HepG2 (cell line): ENCODE measurements around the gene LRP1B. TPM values are rescaled to one million over a fixed set of nuclear protein-coding genes. Genes with fewer than 3 reads are reported as not detected.

Experiments used
- ATAC-seq: fragments of 200-7000 bp; cut with Tn5 transposase; 3 replicates; pipeline ENCODE4 v1.9.1; 2020; ENCODE audit warnings: mild to moderate bottlenecking, moderate library complexity
- BruUV-seq: library from RNA; stranded (reverse); fragments of 400-500 nt; replicated peaks from 2 replicates; lab custom pipeline; 2021; lab: Mats Ljungman, UMichigan
- CTCF ChIA-PET: fragments of 300-600 bp; formaldehyde crosslinking; extraction: SDS; loops from one replicate; lab custom pipeline; 2021; ENCODE audit warnings: low total read pairs, inconsistent platforms, low intra/inter-chr PET ratio; lab: Yijun Ruan, JAX
- POLR2A ChIA-PET: fragments of 350-600 bp; sonication (Branson Sonifier 250); formaldehyde crosslinking; loops from one replicate; lab custom pipeline; 2020; ENCODE audit warnings: antibody characterized with exemption, inconsistent platforms; lab: Yijun Ruan, JAX
- DNase-seq: peaks from one replicate; pipeline ENCODE4 v3.0.0-alpha.2; 2015; ENCODE audit warnings: low spot score
- FAIRE-seq: peaks from 3 replicates; lab custom pipeline; 2011; peaks lifted over from hg19 to GRCh38; lab: Jason Lieb, UNC
- H2AFZ ChIP-seq: one replicate; pipeline ENCODE4 v1.6.1; 2011; ENCODE audit warnings: low read length, inconsistent platforms
- H3K27ac ChIP-seq: fragments of 300-600 bp; 3 replicates; pipeline ENCODE4 v1.8.0; 2011; ENCODE audit warnings: mixed run types, mild to moderate bottlenecking, mixed read lengths, low read length, inconsistent platforms; ENCODE audit not compliant: insufficient read depth; ENCODE audit errors: extremely low read length
- H3K27me3 ChIP-seq, 2 experiments: fragments of 200-600 bp in 1 of 2; 2 replicates in 1 of 2; 3 replicates in 1 of 2; pipeline versions ENCODE4 v1.6.0 to v1.8.0; 2011; ENCODE audit warnings: low read length in 2 of 2, mild to moderate bottlenecking in 2 of 2, moderate library complexity in 2 of 2, inconsistent platforms in 1 of 2; ENCODE audit not compliant: insufficient read depth in 2 of 2, control insufficient read depth in 1 of 2
- H3K36me3 ChIP-seq, 2 experiments: fragments of 200-600 bp in 1 of 2; replicated peaks in 1 of 2; 2 replicates in 1 of 2; 3 replicates in 1 of 2; pipeline versions ENCODE4 v1.5.1 to v1.8.0; 2011; ENCODE audit warnings: low read length in 2 of 2, inconsistent platforms in 1 of 2; ENCODE audit not compliant: insufficient read depth in 2 of 2, control insufficient read depth in 1 of 2
- H3K4me1 ChIP-seq: 2 replicates; pipeline ENCODE4 v1.5.1; 2012; ENCODE audit warnings: low read length, inconsistent platforms; ENCODE audit not compliant: insufficient read depth
- H3K4me2 ChIP-seq: 2 replicates; pipeline ENCODE4 v1.6.0; 2011; ENCODE audit warnings: low read depth, low read length, inconsistent platforms
- H3K4me3 ChIP-seq, 3 experiments: fragments of 200-600 bp in 1 of 3; sonication (generic), shearing (Covaris generic) in 1 of 3; replicated peaks in 1 of 3; 2 replicates each; pipeline ENCODE4 v1.5.1; 2011 to 2016; ENCODE audit warnings: low read length in 3 of 3, inconsistent platforms in 2 of 3, low read depth in 2 of 3, mild to moderate bottlenecking in 2 of 3, control low read depth in 1 of 3, mixed read lengths in 1 of 3; ENCODE audit not compliant: insufficient read depth in 1 of 3
- H3K79me2 ChIP-seq: one replicate; pipeline ENCODE4 v1.6.1; 2011; ENCODE audit warnings: low read length, inconsistent platforms; ENCODE audit not compliant: insufficient read depth
- H3K9ac ChIP-seq: 2 replicates; pipeline ENCODE4 v1.6.0; 2011; ENCODE audit warnings: mild to moderate bottlenecking, low read depth, low read length, inconsistent platforms; ENCODE audit not compliant: insufficient read depth
- H3K9me3 ChIP-seq: 2 replicates; pipeline ENCODE4 v1.5.1; 2012; ENCODE audit warnings: mild to moderate bottlenecking, low read length
- H4K20me1 ChIP-seq: 2 replicates; pipeline ENCODE4 v1.6.0; 2011; ENCODE audit warnings: inconsistent platforms, mild to moderate bottlenecking, low read length, moderate library complexity; ENCODE audit not compliant: insufficient read depth
- HDAC2 ChIP-seq: sonication (generic); formaldehyde crosslinking; IDR thresholded peaks from 2 replicates; pipeline ENCODE4 v1.4.0; 2020; ENCODE audit warnings: missing genetic modification reagents
- HNRNPLL ChIP-seq: fragments of 200-400 bp; formaldehyde crosslinking; IDR thresholded peaks from 2 replicates; pipeline ENCODE4 v1.6.1; 2017; ENCODE audit warnings: mild to moderate bottlenecking, low read depth, low read length; ENCODE audit not compliant: poor library complexity, severe bottlenecking
- KLF11 ChIP-seq: IDR thresholded peaks from 2 replicates; pipeline ENCODE4 v1.6.1; 2016; ENCODE audit warnings: missing compliant biosample characterization
- POLR2A ChIP-seq, 2 experiments: IDR thresholded peaks; 2 replicates each; pipeline ENCODE4 v1.6.1; 2011; ENCODE audit warnings: low read depth in 2 of 2, low read length in 2 of 2, mild to moderate bottlenecking in 1 of 2, moderate library complexity in 1 of 2; ENCODE audit not compliant: insufficient read depth in 1 of 2
- RARG ChIP-seq: sonication (generic); formaldehyde crosslinking; IDR thresholded peaks from 2 replicates; pipeline ENCODE4 v1.4.0; 2020; ENCODE audit warnings: low read depth, mild to moderate bottlenecking, missing genetic modification reagents
- SIX1 ChIP-seq: sonication (generic); formaldehyde crosslinking; IDR thresholded peaks from 2 replicates; pipeline ENCODE4 v1.4.0; 2020; ENCODE audit warnings: missing genetic modification reagents, borderline replicate concordance
- ZNF337 ChIP-seq: sonication (generic); formaldehyde crosslinking; IDR thresholded peaks from 2 replicates; pipeline ENCODE4 v1.5.1; 2020; ENCODE audit warnings: missing genetic modification reagents, low read depth, mild to moderate bottlenecking, borderline replicate concordance
- ZNF343 ChIP-seq: sonication (generic); formaldehyde crosslinking; IDR thresholded peaks from 2 replicates; pipeline ENCODE4 v1.4.0; 2020; ENCODE audit warnings: mild to moderate bottlenecking, missing genetic modification reagents
- ZNF614 ChIP-seq: IDR thresholded peaks from 2 replicates; pipeline ENCODE4 v1.6.1; 2018; ENCODE audit warnings: missing biosample characterization, missing genetic modification reagents, inconsistent platforms, borderline replicate concordance
- ZNF780A ChIP-seq: sonication (generic); formaldehyde crosslinking; IDR thresholded peaks from 2 replicates; pipeline ENCODE4 v1.8.0; 2022; ENCODE audit warnings: mild to moderate bottlenecking, missing genetic modification reagents, moderate library complexity
- WGBS: methylation state at CpG from one replicate; pipeline ENCODE4 v1.1.6; 2017; ENCODE audit warnings: low lambda C conversion rate; 5-methylcytosine and 5-hydroxymethylcytosine counted together
- in situ Hi-C: cut with HindIII; loops from 2 replicates; pipeline ENCODE4 v1.10.0; 2017; ENCODE audit warnings: low pct_unique_long_range_greater_than_20kb; ENCODE audit not compliant: extremely low pct_ligation_motif_present
- intact Hi-C: fragments of 100-400 bp; cut with micrococcal nuclease; formaldehyde crosslinking; loops from one replicate; pipeline ENCODE4 v1.10.0; 2022; ENCODE audit not compliant: unreplicated experiment
- polyA plus RNA-seq, 8 experiments: library from polyadenylated mRNA; depleted of rRNA in 3 of 8; stranded (reverse) in 7 of 8; unstranded in 1 of 8; fragments of >200 nt; fragmentation: Illumina TruSeq in 4 of 8; extraction: Trizol in 4 of 8; gene quantifications; 2 replicates each; pipeline versions ENCODE4 v1.2.1 to v1.2.3, GENCODE V29; 2011 to 2016; ENCODE audit warnings: low read depth in 4 of 8, missing spikeins in 1 of 8, mixed read lengths in 1 of 8; ENCODE audit not compliant: insufficient read depth in 1 of 8
- total RNA-seq, 5 experiments: library from RNA; depleted of rRNA; stranded (reverse); fragments of >200 nt; fragmentation: Illumina TruSeq; extraction: Trizol; gene quantifications; 2 replicates each; pipeline ENCODE4 v1.2.3, GENCODE V29; 2016; ENCODE audit warnings: low read depth in 1 of 5
- TF ChIP-seq, protein P1 (sequence below): sonication (generic); formaldehyde crosslinking; IDR thresholded peaks from 2 replicates; pipeline ENCODE4 v1.8.1; 2022; ENCODE audit warnings: low read depth, mild to moderate bottlenecking, missing genetic modification reagents
- TF ChIP-seq, protein P2 (sequence below): sonication (generic); formaldehyde crosslinking; IDR thresholded peaks from 2 replicates; pipeline ENCODE4 v1.4.0; 2020; ENCODE audit warnings: missing genetic modification reagents
- TF ChIP-seq, protein P3 (sequence below): sonication (generic); formaldehyde crosslinking; IDR thresholded peaks from 2 replicates; pipeline ENCODE4 v1.5.1; 2020; ENCODE audit warnings: mild to moderate bottlenecking, missing genetic modification reagents

Gene LRP1B
- total and polyA plus RNA-seq, 2 of the 13 experiments (the other 11 are each of a cell fraction or from before 2014, with no cell fraction given): 0.04 TPM; not detected in 1

DNA sequence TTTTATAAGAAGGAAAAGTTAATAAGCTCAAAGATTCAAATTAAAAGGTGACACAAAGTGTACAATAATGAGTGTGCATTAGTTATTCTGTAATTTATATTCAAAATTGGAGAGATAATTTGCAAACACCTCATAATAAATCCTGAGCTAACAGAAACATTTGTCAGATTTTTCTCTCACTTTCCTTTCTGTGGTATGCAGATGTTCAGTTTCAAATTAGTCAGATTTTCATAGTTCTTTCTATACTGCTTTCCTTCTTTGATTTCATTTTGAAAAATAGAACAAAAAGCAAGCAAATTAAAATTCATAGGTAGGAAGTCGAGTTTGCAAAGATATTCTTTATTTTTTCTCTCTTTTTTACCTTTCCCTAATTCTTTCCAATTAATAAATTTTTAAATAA is 1930.5 kb downstream of the LRP1B start:
- no peak for FAIRE-seq

DNA sequence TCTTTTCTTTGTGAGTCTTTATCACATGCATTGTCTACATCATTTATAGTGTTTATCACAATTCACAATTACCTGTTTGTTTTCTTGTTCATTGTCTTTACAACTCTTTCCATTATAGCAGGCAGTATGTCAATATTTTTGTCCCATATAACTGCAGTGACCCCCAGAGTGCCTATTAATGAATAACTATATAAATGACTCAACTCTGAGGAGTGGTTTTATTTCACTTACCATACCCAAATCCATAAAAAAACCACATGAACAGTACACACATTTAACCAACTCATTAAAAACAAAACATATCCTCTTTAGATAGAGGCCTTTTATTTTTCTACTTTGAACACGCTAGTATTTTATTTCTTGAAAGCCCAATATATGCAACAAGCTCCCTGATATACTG is 1931.5 kb downstream of the LRP1B start:
- no peaks in the 10 kb centered on the region for H3K9me3 ChIP-seq
- no peaks in the 10 kb centered on the region for H3K79me2 ChIP-seq
- no peak overlapping the region for H3K4me2 ChIP-seq
- H3K4me3 ChIP-seq: no peak overlapping the region
- H3K4me1 ChIP-seq: no peaks in the 10 kb centered on the region
- in situ Hi-C loops: no loop called here
- ATAC-seq (no peak), FAIRE-seq (no peak), DNase-seq (no peak)
- H3K36me3 ChIP-seq: no peaks in the 10 kb centered on the region
- H4K20me1 ChIP-seq: no peaks in the 10 kb centered on the region
- no peak overlapping the region for H3K9ac ChIP-seq
- TF ChIP-seq, protein P1, sequence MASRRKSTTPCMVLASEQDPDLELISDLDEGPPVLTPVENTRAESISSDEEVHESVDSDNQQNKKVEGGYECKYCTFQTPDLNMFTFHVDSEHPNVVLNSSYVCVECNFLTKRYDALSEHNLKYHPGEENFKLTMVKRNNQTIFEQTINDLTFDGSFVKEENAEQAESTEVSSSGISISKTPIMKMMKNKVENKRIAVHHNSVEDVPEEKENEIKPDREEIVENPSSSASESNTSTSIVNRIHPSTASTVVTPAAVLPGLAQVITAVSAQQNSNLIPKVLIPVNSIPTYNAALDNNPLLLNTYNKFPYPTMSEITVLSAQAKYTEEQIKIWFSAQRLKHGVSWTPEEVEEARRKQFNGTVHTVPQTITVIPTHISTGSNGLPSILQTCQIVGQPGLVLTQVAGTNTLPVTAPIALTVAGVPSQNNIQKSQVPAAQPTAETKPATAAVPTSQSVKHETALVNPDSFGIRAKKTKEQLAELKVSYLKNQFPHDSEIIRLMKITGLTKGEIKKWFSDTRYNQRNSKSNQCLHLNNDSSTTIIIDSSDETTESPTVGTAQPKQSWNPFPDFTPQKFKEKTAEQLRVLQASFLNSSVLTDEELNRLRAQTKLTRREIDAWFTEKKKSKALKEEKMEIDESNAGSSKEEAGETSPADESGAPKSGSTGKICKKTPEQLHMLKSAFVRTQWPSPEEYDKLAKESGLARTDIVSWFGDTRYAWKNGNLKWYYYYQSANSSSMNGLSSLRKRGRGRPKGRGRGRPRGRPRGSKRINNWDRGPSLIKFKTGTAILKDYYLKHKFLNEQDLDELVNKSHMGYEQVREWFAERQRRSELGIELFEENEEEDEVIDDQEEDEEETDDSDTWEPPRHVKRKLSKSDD (CRISPR knock-in tag): no peak
- TF ChIP-seq, protein P2, sequence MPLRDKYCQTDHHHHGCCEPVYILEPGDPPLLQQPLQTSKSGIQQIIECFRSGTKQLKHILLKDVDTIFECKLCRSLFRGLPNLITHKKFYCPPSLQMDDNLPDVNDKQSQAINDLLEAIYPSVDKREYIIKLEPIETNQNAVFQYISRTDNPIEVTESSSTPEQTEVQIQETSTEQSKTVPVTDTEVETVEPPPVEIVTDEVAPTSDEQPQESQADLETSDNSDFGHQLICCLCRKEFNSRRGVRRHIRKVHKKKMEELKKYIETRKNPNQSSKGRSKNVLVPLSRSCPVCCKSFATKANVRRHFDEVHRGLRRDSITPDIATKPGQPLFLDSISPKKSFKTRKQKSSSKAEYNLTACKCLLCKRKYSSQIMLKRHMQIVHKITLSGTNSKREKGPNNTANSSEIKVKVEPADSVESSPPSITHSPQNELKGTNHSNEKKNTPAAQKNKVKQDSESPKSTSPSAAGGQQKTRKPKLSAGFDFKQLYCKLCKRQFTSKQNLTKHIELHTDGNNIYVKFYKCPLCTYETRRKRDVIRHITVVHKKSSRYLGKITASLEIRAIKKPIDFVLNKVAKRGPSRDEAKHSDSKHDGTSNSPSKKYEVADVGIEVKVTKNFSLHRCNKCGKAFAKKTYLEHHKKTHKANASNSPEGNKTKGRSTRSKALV: no peak
- TF ChIP-seq KLF11 (CRISPR knock-in tag) (no peak), ZNF614 (no peak), SIX1 (no peak), ZNF343 (no peak), HDAC2 (CRISPR knock-in tag) (no peak), RARG (no peak), ZNF780A (no peak)
- TF ChIP-seq, protein P3, sequence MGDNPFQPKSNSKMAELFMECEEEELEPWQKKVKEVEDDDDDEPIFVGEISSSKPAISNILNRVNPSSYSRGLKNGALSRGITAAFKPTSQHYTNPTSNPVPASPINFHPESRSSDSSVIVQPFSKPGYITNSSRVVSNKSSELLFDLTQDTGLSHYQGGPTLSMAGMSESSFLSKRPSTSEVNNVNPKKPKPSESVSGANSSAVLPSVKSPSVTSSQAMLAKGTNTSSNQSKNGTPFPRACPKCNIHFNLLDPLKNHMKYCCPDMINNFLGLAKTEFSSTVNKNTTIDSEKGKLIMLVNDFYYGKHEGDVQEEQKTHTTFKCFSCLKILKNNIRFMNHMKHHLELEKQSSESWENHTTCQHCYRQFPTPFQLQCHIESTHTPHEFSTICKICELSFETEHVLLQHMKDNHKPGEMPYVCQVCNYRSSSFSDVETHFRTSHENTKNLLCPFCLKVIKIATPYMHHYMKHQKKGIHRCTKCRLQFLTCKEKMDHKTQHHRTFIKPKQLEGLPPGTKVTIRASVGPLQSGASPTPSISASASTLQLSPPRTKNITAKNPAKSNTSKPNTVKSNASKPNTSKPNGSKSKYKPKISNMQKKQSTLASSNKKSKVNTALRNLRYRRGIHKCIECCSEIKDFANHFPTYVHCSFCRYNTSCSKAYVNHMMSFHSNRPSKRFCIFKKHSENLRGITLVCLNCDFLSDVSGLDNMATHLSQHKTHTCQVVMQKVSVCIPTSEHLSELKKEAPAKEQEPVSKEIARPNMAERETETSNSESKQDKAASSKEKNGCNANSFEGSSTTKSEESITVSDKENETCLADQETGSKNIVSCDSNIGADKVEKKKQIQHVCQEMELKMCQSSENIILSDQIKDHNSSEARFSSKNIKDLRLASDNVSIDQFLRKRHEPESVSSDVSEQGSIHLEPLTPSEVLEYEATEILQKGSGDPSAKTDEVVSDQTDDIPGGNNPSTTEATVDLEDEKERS (CRISPR knock-in tag): no peak
- WGBS: 2% methylated on average over 1 of the region's 1 CpG
- no peak overlapping the region for H3K27ac ChIP-seq
- BruUV-seq: no TSS peak
- POLR2A ChIA-PET: no interaction called here
- H2AFZ ChIP-seq: no peak overlapping the region
- intact Hi-C loops: no loop called here
- H3K27me3 ChIP-seq: no peaks in the 10 kb centered on the region
- CTCF ChIA-PET: no interaction called here

More for the DNA sequence above, 1930.5 kb downstream of the LRP1B start:
- H4K20me1 ChIP-seq: no peaks in the 10 kb centered on the region
- ChIA-PET POLR2A (no interaction called here), CTCF (no interaction called here)
- no peaks in the 10 kb centered on the region for H3K4me1 ChIP-seq
- H2AFZ ChIP-seq: no peak overlapping the region
- no peak overlapping the region for H3K4me3 ChIP-seq
- H3K4me2 ChIP-seq: no peak overlapping the region
- DNase-seq: no peak
- BruUV-seq: no TSS peak
- ATAC-seq: no peak
- no peaks in the 10 kb centered on the region for H3K79me2 ChIP-seq
- in situ Hi-C loops (no loop called here), intact Hi-C loops (no loop called here)
- H3K36me3 ChIP-seq: no peaks in the 10 kb centered on the region
- no peak overlapping the region for H3K9ac ChIP-seq
- H3K27ac ChIP-seq: no peak overlapping the region
- no peak for TF ChIP-seq ZNF337
- TF ChIP-seq POLR2A (IDR thresholded peaks at IDR 0.05; ENCODE audit: insufficient read depth in 1 of 2, low read depth in 2 of 2, low read length in 2 of 2): no peak
- no peak for TF ChIP-seq HNRNPLL
- no peaks in the 10 kb centered on the region for H3K27me3 ChIP-seq
- no peaks in the 10 kb centered on the region for H3K9me3 ChIP-seq
- 1% methylated on average over 1 of the region's 1 CpG for WGBS
